Neural progenitor cell (in vitro differentiated cells): ENCODE data around the gene MSI2. TPM values are rescaled to one million over a fixed set of nuclear protein-coding genes. Genes with fewer than 3 reads are reported as not detected.

ENCODE experiments used
- DNase-seq: peaks from one replicate; pipeline ENCODE4 v3.0.0-alpha.2; 2016; ENCODE audit warnings: low spot score
- H2AFZ ChIP-seq: fragments of 200-600 bp; sonication (generic); replicated peaks from 2 replicates; pipeline ENCODE4 v1.6.1; 2016; ENCODE audit warnings: antibody characterized with exemption
- H3F3A ChIP-seq: fragments of 200-600 bp; sonication (generic); 2 replicates; pipeline ENCODE4 v1.6.1; 2016; ENCODE audit warnings: antibody characterized with exemption, low read depth
- H3K27ac ChIP-seq: fragments of 200-600 bp; sonication (generic); 2 replicates; pipeline ENCODE4 v1.5.1; 2016; ENCODE audit warnings: mild to moderate bottlenecking
- H3K27me3 ChIP-seq: fragments of 200-600 bp; sonication (generic); 2 replicates; pipeline ENCODE4 v1.6.1; 2016; ENCODE audit warnings: mild to moderate bottlenecking, moderate library complexity
- H3K36me3 ChIP-seq: fragments of 200-600 bp; sonication (generic); 2 replicates; pipeline ENCODE4 v1.5.1; 2016
- H3K4me1 ChIP-seq: fragments of 200-600 bp; sonication (generic); 2 replicates; pipeline ENCODE4 v1.6.1; 2016; ENCODE audit warnings: mixed run types
- H3K4me2 ChIP-seq: fragments of 200-600 bp; sonication (generic); 2 replicates; pipeline ENCODE4 v1.6.1; 2016
- H3K4me3 ChIP-seq: fragments of 200-600 bp; sonication (generic); 2 replicates; pipeline ENCODE4 v1.5.1; 2016
- H3K79me2 ChIP-seq: fragments of 200-600 bp; sonication (generic); 2 replicates; pipeline ENCODE4 v1.6.1; 2016; ENCODE audit warnings: low read depth
- H3K9ac ChIP-seq: fragments of 200-600 bp; sonication (generic); 2 replicates; pipeline ENCODE4 v1.6.1; 2016
- H3K9me3 ChIP-seq: fragments of 200-600 bp; sonication (generic); 2 replicates; pipeline ENCODE4 v1.5.1; 2016; ENCODE audit warnings: low read depth
- H4K20me1 ChIP-seq: fragments of 200-600 bp; sonication (generic); 2 replicates; pipeline ENCODE4 v1.6.1; 2016; ENCODE audit warnings: low read depth
- H3K27ac Mint-ChIP-seq: 3 replicates; pipeline ENCODE4 v1.8.0; 2021; ENCODE audit warnings: mixed read lengths
- H3K27me3 Mint-ChIP-seq: 2 replicates; pipeline ENCODE4 v1.8.0; 2022; ENCODE audit warnings: low read depth, mild to moderate bottlenecking, inconsistent platforms, moderate library complexity, mixed read lengths; ENCODE audit not compliant: insufficient read depth
- H3K36me3 Mint-ChIP-seq: 3 replicates; pipeline ENCODE4 v1.8.0; 2021; ENCODE audit warnings: mixed read lengths
- H3K4me1 Mint-ChIP-seq: 3 replicates; pipeline ENCODE4 v1.8.0; 2021; ENCODE audit warnings: mixed read lengths
- H3K4me3 Mint-ChIP-seq: 3 replicates; pipeline ENCODE4 v1.8.0; 2021; ENCODE audit warnings: mild to moderate bottlenecking, moderate library complexity, mixed read lengths
- H3K9me3 Mint-ChIP-seq: 3 replicates; pipeline ENCODE4 v1.8.0; 2020; ENCODE audit warnings: mixed read lengths
- CTCF ChIP-seq: fragments of 200-600 bp; sonication (generic); IDR thresholded peaks from 2 replicates; pipeline ENCODE4 v1.5.1; 2017; ENCODE audit warnings: antibody characterized with exemption, mild to moderate bottlenecking
- EZH2 ChIP-seq: fragments of 200-600 bp; sonication (generic); IDR thresholded peaks from 2 replicates; pipeline ENCODE4 v1.6.1; 2017; ENCODE audit warnings: antibody characterized with exemption, mild to moderate bottlenecking, moderate library complexity
- EZH2phosphoT487 ChIP-seq: fragments of 200-600 bp; sonication (generic); IDR thresholded peaks from 2 replicates; pipeline ENCODE4 v1.6.1; 2017; ENCODE audit warnings: antibody characterized with exemption
- total RNA-seq: library from RNA; depleted of rRNA; stranded (reverse); fragments of >200 nt; gene quantifications from 2 replicates; pipeline ENCODE4 v1.2.3, GENCODE V29; 2015; ENCODE audit warnings: low replicate concordance

MSI2 gene
- total RNA-seq, 1 donor from 2014 or later = 96.9 TPM

- Mint-ChIP-seq H3K27ac (peak overlapping the region; percentile 57), H3K9me3 (peaks cover 18% of the 10 kb centered on the region), H3K36me3 (peaks cover 33% of the 10 kb centered on the region), H3K4me1 (peaks cover 55% of the 10 kb centered on the region), H3K4me3 (no peak overlapping the region), H3K27me3 (peaks cover 2% of the 10 kb centered on the region)
- TF ChIP-seq EZH2phosphoT487 (no peak), EZH2 (no peak), CTCF (no peak)
- Histone ChIP-seq H4K20me1 (peaks cover 71% of the 10 kb centered on the region), H3K4me3 (no peak overlapping the region), H3K36me3 (no peaks in the 10 kb centered on the region), H3F3A (peaks cover 52% of the 10 kb centered on the region), H3K9me3 (no peaks in the 10 kb centered on the region), H3K27me3 (no peaks in the 10 kb centered on the region), H3K9ac (no peak overlapping the region), H3K4me2 (no peak overlapping the region), H3K79me2 (peaks cover 34% of the 10 kb centered on the region), H2AFZ (no peak overlapping the region), H3K27ac (no peak overlapping the region), H3K4me1 (peaks cover 51% of the 10 kb centered on the region)
- DNase-seq = no peak
These were observed 337.6 kb downstream of the MSI2 start for GRCh38 chr17:57593739-57594462.

- no peak for DNase-seq
- H3K4me2 ChIP-seq = no peak overlapping the region
- no peak for TF ChIP-seq EZH2
- no peak for TF ChIP-seq EZH2phosphoT487
- TF ChIP-seq CTCF = no peak
These were observed 338.4 kb downstream of the MSI2 start for GRCh38 chr17:57594767-57595166.

GRCh38 chr17:57595426-57595825 is 339.1 kb downstream of the MSI2 start:
- H3K27me3 Mint-ChIP-seq = peaks cover 6% of the 10 kb centered on the region
- H3K27ac ChIP-seq = no peak overlapping the region
- TF ChIP-seq EZH2 (no peak), EZH2phosphoT487 (no peak), CTCF (no peak)

More at GRCh38 chr17:57594767-57595166, 338.4 kb downstream of the MSI2 start:
- Histone ChIP-seq H3K9ac (no peak overlapping the region), H3K79me2 (peaks cover 29% of the 10 kb centered on the region), H4K20me1 (peaks cover 63% of the 10 kb centered on the region), H3F3A (peaks cover 52% of the 10 kb centered on the region), H3K27me3 (no peaks in the 10 kb centered on the region), H3K4me1 (peaks cover 51% of the 10 kb centered on the region), H3K27ac (no peak overlapping the region), H3K9me3 (no peaks in the 10 kb centered on the region), H3K4me3 (no peak overlapping the region), H3K36me3 (no peaks in the 10 kb centered on the region), H2AFZ (no peak overlapping the region)
- Mint-ChIP-seq H3K36me3 (peaks cover 39% of the 10 kb centered on the region), H3K27ac (no peak overlapping the region), H3K4me3 (no peak overlapping the region), H3K27me3 (peaks cover 4% of the 10 kb centered on the region), H3K4me1 (peaks cover 50% of the 10 kb centered on the region), H3K9me3 (peaks cover 18% of the 10 kb centered on the region)

More at GRCh38 chr17:57595426-57595825, 339.1 kb downstream of the MSI2 start:
- DNase-seq = no peak
- H3K9ac ChIP-seq = no peak overlapping the region
- H3K4me3 ChIP-seq = no peak overlapping the region
- peak overlapping the region; percentile 62 for H3K4me3 Mint-ChIP-seq
- H4K20me1 ChIP-seq = peaks cover 56% of the 10 kb centered on the region
- peaks cover 27% of the 10 kb centered on the region for H3K79me2 ChIP-seq
- H3K9me3 ChIP-seq = no peaks in the 10 kb centered on the region
- peak overlapping the region; percentile 85 for H3K27ac Mint-ChIP-seq
- H2AFZ ChIP-seq = no peak overlapping the region
- H3K9me3 Mint-ChIP-seq = peaks cover 18% of the 10 kb centered on the region
- no peak overlapping the region for H3K4me2 ChIP-seq
- peaks cover 51% of the 10 kb centered on the region for H3K4me1 ChIP-seq
- H3K36me3 Mint-ChIP-seq = peaks cover 37% of the 10 kb centered on the region
- no peaks in the 10 kb centered on the region for H3K36me3 ChIP-seq
- H3F3A ChIP-seq = peaks cover 52% of the 10 kb centered on the region
- peaks cover 49% of the 10 kb centered on the region for H3K4me1 Mint-ChIP-seq
- H3K27me3 ChIP-seq = no peaks in the 10 kb centered on the region
